Fibroblast of lung (primary cell): ENCODE data around the gene NKAIN2.

Experiments
- CTCF ChIP-seq, 2 donors: IDR thresholded peaks in 1 of 2; conservative IDR thresholded peaks in 1 of 2; 1 replicate in 1 of 2; 2 replicates in 1 of 2; pipeline ENCODE4 v1.5.1; 2011 to 2012; ENCODE audit warnings: low read length in 2 of 2, control low read depth in 1 of 2, inconsistent platforms in 1 of 2, low read depth in 1 of 2, mild to moderate bottlenecking in 1 of 2
- EZH2 ChIP-seq: IDR thresholded peaks from 2 replicates; pipeline ENCODE4 v1.5.1; 2012; ENCODE audit warnings: low read length, control low read depth, mild to moderate bottlenecking; ENCODE audit errors: missing control alignments

GRCh38 chr6:124203812-124204167 lies 400.1 kb downstream of the NKAIN2 start:
- TF ChIP-seq CTCF (conservative IDR thresholded peaks at IDR 0.05 in 1 of 2, IDR thresholded peaks at IDR 0.05 in 1 of 2; ENCODE audit: low read depth in 1 of 2, low read length in 2 of 2) = no peak
- no peak for TF ChIP-seq EZH2
